H1 (cell line): ENCODE measurements around the gene GRIP2.

Experiments
- CBX5 ChIP-seq: fragments of 300-800, 300-1000 bp; sonication (generic); IDR thresholded peaks from 2 replicates; pipeline ENCODE4 v1.7.1; 2016; ENCODE audit warnings: antibody characterized with exemption, low read length, low read depth
- EP300 ChIP-seq, 2 experiments: IDR thresholded peaks; 1 replicate in 1 of 2; 2 replicates in 1 of 2; pipeline ENCODE4 v1.6.1; 2011 to 2012; ENCODE audit warnings: low read depth in 2 of 2, low read length in 2 of 2, mild to moderate bottlenecking in 2 of 2, borderline replicate concordance in 1 of 2, inconsistent platforms in 1 of 2, moderate library complexity in 1 of 2
- GTF2F1 ChIP-seq: IDR thresholded peaks from 2 replicates; pipeline ENCODE4 v1.6.1; 2012; ENCODE audit warnings: low read depth, low read length, improper control_type of control experiment, borderline replicate concordance
- POLR2AphosphoS5 ChIP-seq: IDR thresholded peaks from 2 replicates; pipeline ENCODE4 v1.6.1; 2011; ENCODE audit warnings: low read depth, low read length
- TF ChIP-seq, protein P1 (sequence below): IDR thresholded peaks from 2 replicates; pipeline ENCODE4 v1.6.1; 2011; ENCODE audit warnings: low read depth, mild to moderate bottlenecking, low read length; ENCODE audit not compliant: insufficient read depth

DNA sequence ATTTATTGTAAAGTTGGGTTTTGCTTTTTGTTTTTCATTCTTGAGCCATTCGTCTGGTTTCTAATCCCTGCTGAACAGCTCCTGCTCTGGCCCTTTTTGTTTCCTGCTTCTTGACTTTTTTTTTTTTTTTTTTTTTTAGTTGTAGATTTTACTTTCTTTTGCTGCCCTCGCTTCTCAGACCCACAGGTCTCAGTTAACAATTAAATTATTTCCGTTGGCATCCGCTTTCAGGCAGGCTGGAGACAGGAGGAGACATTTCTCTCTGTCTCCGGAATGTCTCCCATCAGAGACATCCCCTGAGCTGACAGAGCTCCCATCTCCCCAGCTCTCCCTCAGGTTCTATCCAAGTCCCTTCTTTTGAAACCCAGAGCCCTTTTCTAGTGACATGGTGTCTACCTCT lies 69.1 kb downstream of the GRIP2 start:
- TF ChIP-seq POLR2AphosphoS5 (no peak), GTF2F1 (no peak), EP300 (IDR thresholded peaks at IDR 0.05; ENCODE audit: borderline replicate concordance in 1 of 2, low read depth in 2 of 2, low read length in 2 of 2) (no peak), CBX5 (no peak)
- TF ChIP-seq, protein P1, sequence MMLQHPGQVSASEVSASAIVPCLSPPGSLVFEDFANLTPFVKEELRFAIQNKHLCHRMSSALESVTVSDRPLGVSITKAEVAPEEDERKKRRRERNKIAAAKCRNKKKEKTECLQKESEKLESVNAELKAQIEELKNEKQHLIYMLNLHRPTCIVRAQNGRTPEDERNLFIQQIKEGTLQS, result no peak
